Fibroblast of skin of right biceps (primary cell): ENCODE results near the gene SMARCA2.

Experiments
- DNase-seq: peaks from one replicate; pipeline ENCODE4 v3.0.0-alpha.2; 2013

Gene SMARCA2

DNA sequence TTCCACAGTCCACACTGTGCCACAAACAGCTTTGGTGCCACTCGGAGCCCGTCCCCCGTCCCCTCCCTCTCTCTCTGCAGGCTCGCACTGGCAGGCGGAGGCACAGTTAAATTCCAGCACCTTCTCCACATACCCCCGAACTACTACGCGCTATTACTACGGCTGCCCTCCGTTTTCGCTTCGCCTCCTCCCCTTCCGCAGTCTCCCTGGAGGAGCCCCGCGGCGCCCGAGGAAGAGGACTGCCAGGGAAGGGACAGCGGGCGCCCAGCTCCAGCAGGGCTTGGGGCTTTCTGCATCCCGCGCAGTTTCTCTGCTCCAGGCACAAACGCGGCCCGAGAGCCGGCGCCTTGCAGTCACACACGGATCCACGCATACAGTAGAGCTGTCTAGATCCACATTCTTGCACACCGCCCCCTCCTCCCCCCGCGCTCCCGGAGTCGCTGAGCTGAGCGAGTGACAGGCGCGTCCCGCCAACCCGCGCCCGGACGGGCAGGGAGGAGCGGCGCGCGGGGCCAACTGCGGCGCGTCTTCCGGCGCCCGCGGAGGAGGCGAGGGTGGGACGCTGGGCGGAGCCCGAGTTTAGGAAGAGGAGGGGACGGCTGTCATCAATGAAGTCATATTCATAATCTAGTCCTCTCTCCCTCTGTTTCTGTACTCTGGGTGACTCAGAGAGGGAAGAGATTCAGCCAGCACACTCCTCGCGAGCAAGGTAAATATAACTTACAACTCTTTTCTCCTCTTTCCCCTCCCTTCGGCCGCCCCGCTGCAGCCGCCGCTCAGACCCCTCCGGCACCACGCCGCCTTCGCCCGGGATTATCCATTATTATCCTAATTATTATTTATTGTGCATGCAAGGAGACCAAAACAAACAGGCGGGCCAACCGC lies at the start of gene SMARCA2:
Gene SMARCA2 (plus strand): TSS at position 652 of the 885 bp plus-strand sequence. CDS start 13,676 bp downstream, outside the sequence.
- DNase-seq = peak; percentile 98

DNA sequence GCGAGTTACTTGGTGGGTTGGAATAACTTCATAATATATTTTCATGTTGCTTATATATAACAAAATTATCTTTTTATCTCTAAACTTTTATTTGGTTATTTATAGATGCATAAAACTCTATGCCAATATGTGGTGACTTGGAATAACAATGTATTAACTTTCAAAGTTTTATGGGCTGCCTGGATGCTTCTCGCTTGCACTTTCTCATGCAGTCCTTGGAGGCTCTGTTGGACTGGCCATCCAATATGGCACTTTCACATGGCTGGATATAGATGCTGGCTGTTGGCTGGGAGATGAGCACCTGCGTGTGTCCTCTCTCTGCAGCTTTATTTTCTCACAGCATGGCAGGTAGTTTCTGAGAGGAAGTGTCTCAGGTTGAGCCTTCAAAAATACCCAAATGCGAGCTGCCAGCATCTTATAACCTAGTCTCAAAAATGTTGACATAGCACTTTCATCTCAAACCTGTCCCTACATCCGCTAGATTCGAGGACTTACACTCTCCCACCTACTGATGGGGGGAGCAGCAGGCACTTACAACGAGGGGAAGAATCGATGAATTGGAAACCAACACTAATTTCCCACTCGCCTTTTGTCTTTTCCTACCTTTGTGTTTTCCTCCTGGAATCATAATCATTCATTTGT lies 48.3 kb upstream of the SMARCA2 start:
- no peak for DNase-seq

DNA sequence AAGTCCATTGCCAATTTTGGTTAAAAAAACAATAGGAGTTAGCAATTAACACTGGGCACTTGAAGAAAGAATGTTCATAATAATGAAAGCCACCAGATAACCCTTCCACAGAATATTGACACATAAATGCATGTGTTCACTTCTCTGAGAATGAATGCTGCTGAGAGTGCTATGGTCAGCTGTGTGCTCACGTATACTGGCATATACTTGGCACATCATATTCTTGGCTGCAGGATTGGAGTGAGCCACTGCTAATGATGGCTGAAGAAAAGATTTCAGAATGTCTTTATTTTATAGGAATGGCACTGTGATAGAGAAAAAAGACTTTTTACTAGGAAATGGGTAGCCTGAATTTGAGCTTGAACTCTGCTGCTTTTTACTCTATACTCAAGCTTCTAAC lies 46.0 kb upstream of the SMARCA2 start:
- DNase-seq = no peak

DNA sequence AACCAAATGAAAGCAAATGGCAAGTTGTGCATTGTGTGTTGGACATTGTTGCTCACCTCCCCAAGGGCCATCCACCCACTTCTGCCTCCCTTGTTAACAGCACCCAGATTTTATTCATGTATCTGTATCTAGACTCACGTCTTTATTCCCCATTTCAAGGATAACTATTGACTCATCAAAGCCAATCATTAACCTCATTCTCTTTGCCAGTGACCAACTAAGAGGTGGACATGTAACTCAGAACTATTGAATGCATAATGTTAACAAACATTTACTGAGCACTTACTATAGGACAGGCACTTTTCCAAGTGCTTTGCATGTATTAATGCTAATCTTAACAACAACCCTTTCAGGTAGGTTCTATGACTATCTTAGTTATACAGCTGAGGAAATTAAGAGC lies 45.2 kb upstream of the SMARCA2 start:
- no peak for DNase-seq

DNA sequence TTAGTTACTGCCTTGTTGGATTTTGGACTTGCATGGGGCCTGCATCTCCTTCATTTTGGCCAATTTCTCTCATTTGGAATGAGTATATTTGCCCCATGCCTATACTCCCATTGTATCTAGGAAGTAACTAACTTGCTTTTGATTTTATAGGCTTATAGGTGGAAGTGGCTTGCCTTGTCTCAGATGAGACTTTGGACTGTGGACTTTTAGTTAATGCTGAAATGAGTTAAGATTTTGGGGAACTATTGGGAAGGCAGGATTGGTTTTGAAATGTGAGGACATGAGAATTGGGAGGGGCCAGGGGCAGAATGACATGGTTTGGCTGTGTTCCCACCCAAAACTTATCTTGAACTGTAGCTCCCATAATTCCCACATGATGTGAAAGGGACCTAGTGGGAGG lies 42.5 kb upstream of the SMARCA2 start:
- DNase-seq = no peak

DNA sequence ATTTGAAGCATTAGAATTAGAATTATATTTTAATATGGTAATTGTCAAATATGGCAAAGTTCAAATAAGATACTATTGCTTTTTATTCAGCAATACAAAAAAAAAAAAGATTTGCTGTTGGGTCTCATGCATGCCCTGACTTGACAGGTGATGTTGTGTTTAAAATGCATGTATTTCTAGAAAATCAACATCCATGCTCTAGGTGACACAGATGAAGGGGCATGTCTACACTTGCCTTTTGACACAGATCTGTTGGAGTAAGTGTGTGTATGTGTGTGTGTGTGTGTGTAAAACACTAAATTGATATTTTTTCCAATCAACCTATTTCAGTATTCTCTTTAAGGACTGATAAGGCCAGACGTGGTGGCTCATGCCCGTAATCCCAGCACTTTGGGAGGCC lies 38.1 kb upstream of the SMARCA2 start:
- no peak for DNase-seq

DNA sequence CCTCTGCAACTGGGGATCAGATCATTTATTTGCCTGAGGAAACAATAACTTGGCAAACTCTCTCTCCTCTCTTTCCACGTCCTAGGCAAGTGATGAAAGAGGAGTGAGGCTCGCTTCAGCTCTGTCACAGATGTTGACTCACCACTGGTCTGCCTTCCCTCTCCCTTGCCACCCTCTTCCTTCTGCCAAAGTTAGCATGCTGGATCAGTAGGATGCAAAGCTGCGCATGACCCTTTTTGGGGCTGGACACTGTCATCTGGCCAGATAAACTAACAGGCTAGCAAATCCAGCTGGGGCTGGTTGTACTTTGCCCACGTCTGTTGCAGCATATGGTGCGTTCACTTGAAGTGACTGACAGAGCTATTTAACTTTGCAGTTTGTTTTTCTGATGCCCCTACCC lies 36.2 kb upstream of the SMARCA2 start:
- DNase-seq = peak; percentile 65

DNA sequence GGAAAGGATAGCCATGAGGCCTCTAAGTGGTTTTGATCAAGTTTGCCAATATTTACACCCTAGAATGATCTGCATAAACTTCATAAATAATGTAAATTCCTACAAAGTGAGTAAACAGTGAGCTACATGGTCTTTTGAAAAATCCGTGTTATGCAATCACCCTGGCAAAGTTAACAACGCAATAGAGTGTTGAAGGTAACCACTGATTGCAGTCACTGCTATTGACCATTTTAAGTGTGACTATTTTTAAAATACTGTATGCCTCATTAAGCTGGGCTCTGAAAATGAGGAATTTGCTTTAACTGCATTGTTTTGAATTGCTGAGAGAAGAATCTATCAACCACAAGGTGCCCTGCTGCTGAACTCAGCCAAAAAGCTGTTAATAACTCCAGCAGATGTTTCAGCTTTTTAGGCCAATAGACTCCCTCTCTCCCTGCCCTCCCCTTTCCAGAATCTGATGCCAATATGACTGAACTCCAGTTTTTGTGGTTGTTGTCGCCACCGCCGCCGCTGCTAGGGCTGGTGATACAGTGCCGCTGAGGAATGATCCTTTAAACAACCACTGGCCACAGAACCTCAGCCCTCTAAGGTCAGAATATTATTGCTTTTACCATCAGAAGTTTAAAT lies 35.3 kb upstream of the SMARCA2 start:
- DNase-seq = peak; percentile 90

DNA sequence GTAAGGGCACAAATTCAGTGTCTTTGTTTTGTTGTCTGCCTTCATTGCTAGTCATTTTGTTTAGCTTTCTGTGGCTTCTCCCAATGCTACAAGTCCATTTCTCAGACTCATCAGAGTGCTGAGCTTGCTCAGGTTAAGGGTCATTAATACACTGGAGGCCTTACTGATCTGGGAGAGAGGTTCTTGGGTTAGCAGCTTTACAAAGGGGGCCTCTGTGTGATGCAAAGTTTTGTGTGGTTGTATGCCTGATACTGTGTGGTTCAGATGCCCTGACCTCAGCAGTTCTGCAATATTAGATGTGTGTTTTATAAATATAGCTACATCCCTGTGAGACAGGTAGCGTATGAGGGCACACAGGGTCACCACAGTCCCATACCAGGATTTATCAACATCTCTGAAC lies 34.8 kb upstream of the SMARCA2 start:
- no peak for DNase-seq

DNA sequence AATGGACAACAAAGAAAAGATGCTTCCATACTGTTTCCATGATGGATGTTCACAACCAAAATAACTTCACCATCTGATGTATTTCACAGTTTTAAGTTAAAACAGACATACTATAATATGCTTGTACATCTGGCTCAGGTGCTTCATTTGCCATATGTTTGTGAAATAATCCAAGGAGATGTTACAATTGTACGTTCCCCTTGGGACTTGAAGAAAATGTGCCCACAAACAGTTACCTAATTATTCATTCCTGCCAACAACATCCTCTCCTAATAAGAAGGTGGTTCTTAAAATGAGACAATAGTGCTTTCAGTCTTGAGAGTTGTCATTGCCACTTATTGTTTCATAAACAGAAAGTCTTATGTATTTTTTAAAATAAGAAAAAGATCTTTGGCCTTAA lies 33.1 kb upstream of the SMARCA2 start:
- no peak for DNase-seq

DNA sequence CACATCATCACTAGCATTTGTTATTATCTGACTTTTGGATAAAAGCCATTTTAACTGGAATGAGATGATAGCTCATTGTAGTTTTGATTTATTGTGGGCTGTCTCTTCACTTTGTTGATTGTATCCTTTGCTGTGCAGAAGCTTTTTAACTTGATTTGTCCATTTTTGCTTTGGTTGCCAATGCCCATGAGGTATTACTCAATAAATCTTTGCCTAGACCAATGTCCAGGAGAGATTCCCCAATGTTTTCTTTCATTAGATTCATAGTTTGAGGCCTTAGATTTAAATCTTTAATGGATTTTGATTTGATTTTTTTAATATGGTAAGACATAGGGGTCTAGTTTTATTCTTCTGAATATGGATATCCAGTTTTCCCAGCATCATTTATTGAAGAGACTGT lies 28.8 kb upstream of the SMARCA2 start:
- DNase-seq = no peak

DNA sequence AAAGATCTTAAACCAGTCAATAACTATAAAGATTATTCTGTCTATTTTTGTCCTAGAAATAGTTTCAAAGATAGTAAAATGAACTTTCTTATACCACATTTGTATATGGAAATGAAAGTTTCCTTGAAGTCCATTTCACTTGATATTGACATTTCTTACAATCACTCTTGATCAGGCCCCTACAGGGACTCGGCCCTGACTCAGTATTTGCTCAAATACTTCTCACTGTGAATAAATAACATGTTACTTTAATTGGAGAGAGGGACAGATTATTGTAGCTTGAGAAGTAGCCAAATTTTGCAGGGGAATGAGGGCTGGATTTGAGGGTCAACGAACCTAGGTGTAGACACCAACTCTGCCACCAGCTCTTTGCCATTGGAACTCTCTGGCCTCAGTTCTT lies 25.6 kb upstream of the SMARCA2 start:
- no peak for DNase-seq

DNA sequence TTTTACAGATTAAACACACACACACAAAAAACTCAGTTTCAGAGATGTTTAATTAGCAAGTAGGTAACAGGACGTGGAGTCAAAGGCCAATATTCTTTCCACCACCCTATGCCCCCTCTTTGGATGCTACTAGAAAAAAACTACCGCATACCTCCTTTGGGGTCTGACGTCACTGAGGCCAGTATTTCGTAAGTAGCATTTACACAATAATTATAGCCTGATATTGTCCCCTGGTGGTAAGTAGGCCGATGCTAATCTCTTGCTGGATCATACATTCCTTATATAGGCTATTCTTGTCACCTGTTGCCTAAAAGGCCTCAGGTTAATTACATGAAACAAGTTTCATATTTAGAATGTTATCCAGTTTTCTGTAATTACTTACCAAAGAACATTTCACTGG lies 21.0 kb upstream of the SMARCA2 start:
- DNase-seq = no peak

DNA sequence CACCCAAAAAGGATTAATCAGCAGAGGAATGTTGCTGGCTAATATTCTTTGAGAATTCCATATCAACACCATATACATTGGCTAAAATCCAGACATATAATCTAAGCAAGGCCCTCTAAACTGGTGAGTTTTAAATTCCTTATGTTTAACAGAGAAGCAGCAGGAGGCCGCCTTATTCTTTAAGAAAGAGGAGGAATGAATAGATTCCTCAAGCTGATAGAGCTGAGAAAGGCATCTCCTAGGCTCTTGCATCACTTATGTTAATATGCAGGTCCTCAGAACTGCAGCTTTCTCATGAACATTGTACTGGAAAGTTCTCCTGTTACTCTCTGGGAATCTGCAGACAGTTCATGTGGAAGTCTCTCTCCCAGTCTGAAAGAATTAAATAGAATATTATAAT lies 20.1 kb upstream of the SMARCA2 start:
- peak; percentile 79 for DNase-seq

DNA sequence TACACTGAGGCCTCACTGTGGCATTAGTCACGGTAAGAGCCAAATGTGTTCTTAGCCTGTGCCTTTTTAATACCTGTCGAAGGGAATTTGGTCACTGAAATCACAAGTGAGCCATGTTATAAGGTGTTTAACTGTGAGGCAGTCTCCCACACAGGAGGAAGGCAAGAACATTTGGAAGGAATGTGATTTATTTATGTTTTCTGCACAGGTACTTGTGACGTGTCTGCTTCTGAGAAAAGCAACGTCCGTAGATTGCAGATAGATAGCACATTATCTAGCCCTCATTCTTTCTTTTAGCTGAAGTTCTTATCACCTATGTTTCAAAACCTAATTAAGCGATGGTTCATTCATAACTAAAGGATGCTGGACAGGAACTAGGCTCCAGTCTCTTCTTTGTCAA lies 19.0 kb upstream of the SMARCA2 start:
- no peak for DNase-seq

DNA sequence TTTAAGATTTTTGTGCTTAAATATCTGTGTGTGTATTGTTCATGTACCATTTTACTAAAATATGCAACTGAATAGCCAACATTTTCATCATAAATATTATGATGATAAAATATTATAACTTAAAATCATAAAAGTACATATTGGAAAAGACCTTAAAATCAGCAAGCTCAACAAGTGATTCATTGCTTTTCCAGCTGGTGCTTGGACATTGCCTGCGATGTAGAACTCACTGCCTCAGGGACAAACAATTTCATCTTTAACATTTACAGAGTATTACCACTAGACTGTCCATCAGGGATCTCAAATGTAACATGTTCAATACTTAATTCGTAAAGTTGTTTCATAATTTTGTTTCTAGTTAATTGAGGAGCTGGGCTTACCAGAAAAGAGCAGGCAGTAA lies 17.5 kb upstream of the SMARCA2 start:
- no peak for DNase-seq

DNA sequence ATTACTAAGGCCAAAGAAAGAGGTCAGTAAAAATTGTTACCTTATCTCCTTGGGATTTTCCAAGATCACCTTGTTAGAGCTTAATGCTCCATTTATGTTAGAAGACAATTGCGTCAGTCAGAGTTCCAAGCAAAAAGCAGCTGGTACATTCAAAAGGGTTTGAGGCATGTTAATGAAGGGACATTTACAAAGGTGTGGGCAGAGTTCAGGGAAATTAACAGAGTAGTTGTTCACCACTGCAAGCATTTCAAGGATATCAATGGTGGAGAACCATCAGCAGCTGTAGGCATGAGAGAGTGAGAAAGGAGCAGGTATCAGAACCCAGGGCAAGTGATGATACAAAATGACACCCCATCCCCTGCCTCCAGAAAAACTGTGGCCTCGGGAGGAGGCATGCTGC lies 17.0 kb upstream of the SMARCA2 start:
- no peak for DNase-seq

DNA sequence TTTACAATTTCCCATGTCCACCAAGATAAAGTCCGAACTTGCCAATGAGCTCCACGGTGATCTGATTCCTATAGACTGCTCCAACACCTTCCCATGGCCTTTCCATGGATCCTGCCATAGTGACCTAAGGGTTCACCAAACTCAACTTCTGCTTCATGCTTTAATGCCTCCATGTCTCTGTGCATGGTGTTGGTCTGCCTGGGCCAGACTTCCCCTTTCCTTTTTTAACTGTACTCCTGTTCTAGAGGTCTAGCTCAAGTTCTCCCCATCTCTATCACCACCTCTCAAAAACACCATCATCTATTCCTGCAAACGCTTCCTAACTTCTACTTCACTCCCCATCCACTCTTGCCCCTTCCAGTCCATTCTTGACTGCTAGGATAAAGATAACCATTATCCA lies 14.8 kb upstream of the SMARCA2 start:
- no peak for DNase-seq

DNA sequence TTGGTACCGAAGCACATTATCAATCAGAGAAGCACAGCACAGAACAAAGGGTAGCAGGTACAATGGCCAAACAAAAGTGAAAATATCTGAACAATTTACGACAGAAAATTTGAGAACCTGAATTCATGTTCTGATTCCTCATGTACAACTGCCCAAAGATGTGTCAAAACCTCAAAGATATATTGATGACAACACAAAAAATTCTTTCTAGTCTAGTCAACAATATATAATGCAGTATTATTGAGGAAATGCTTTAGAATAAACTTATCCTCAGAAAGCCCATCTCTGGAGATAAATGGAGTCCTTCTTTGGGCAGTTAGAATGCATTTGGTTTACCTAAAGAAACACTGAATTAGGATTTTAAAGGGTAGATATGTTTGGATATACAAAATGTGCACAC lies 6.8 kb upstream of the SMARCA2 start:
- DNase-seq = no peak

DNA sequence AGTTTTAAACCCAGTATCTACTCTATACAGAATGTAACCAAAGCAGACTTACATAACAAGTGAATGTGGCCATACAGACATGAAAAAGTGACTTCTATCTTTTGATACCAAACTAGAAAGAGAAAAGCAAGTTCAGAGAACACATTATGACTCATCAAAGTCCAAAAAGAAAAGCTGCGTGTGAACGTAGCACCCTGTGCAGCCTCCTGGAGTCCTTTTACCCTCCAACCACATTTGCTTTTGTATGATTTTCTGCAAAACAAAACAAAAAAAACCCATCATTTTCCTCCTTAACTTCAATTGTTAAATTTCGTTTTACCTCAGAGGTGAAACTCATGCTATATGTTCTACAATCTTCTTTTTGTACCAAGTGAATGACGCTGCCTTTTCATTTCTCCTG lies 2.8 kb upstream of the SMARCA2 start:
- no peak for DNase-seq

DNA sequence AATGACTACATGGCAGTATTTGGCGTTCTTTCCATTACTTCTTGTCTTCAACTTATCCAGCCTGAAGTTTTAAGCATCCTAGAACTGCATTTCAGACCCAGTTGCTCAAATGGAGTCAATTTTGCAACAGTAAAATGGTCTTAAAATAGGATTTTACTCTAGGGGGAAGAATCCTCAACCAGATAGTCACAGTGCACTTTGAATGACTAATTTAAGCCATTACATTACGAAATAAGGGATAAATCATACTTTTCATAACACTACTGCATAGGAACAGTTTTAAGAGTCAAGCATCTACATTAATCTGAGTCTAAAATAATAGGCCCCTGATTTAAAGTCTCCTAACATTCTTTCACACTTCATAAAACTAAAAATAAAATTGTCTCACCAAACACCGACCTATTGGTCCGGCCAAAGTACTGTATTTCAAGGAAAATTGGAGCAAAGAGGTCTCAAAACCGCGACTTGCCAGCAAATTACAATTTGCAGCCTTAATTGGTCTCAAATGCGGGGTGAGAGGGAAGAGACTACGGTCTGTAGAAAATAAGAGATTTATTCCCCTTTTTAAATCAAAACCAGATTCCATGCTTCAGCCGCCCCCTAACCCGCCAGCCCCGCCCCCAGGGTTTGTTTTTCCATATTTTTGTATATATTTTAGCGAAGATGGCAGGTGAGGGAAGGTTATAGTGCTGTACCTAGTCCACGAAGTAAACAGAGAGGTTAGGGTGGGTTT lies 1.2 kb upstream of the SMARCA2 start:
- DNase-seq = peak; percentile 72

DNA sequence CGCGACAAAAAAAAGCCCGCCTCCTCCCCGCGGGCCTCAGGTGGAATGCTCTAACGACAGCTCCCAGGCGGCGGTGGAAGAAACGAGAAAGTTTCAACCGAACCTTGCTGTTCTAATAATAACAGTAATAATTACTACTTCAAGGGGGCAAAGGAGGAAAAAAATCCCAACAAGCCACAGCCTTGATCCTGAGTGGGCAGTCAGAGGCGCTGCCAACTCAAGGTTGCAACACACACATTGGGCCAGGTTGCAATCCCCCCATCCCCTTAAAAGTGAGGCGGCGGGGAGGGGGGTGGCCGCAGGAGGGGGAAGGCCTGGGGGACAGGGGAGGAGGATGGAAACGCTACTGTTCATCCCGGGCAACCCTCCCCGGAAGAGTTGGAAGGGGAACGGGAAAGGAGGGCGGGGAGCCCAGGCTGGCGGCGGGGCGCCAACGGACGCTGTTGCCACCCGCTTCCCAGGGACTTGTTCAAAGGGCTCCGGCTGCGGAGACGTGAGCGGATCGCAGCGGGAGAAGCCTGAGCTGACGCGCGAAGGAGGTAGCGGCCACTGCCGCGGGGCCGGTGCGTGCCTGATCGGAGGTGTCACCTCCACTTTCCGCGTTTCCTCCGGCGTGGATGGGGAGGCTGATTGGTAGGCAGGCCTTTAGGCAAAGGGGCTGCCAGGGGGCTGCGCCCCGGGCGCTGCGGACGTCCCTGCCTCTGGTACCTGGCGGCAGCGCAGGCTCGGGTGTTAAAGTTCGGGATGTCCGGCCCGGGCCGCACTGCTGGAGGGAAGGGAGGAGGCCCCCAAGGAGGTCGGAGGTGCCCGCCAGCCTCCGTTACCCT lies 647 bp downstream of the SMARCA2 start:
- peak; percentile 42 for DNase-seq
